B cell (primary cell): ENCODE results near the gene ZNF423. TPM values are rescaled to one million over a fixed set of nuclear protein-coding genes. Genes with fewer than 3 reads are reported as not detected.

ENCODE experiments used
- ATAC-seq: fragments of 200-7000 bp; cut with Tn5 transposase; one replicate; pipeline ENCODE4 v1.10.0; 2021; ENCODE audit warnings: low read depth, mild to moderate bottlenecking, moderate number of reproducible peaks, moderate library complexity
- CTCF ChIA-PET: fragments of 350-600 bp; sonication (Branson Sonifier 250); formaldehyde crosslinking; loops from one replicate; lab custom pipeline; 2021; ENCODE audit warnings: antibody characterized with exemption, inconsistent platforms; lab: Charles Lee
- POLR2A ChIA-PET: fragments of 350-600 bp; sonication (Branson Sonifier 250); formaldehyde crosslinking; loops from one replicate; lab custom pipeline; 2021; ENCODE audit warnings: antibody characterized with exemption; lab: Charles Lee
- DNase-seq: peaks from one replicate; pipeline ENCODE4 v3.0.0; 2013
- H2AFZ ChIP-seq: 2 replicates; pipeline ENCODE4 v1.6.1; 2012; ENCODE audit warnings: mild to moderate bottlenecking, low read depth, low read length; ENCODE audit not compliant: insufficient read depth, poor library complexity, severe bottlenecking
- H3K27ac ChIP-seq, 2 donors: 1 replicate in 1 of 2; 2 replicates in 1 of 2; pipeline ENCODE4 v1.5.1; 2012 to 2013; ENCODE audit warnings: low read length in 2 of 2, mild to moderate bottlenecking in 2 of 2, moderate library complexity in 1 of 2
- H3K27me3 ChIP-seq, 4 experiments: fragments of 200-600 bp in 1 of 4; sonication (generic) in 1 of 4; replicated peaks in 1 of 4; 1 replicate in 2 of 4; 2 replicates in 2 of 4; pipeline versions ENCODE4 v1.6.1 to v1.7.0; 2013 to 2016; ENCODE audit warnings: low read length in 3 of 4, mild to moderate bottlenecking in 2 of 4, mixed read lengths in 1 of 4, moderate library complexity in 1 of 4; ENCODE audit not compliant: insufficient read depth in 4 of 4, control insufficient read depth in 3 of 4; ENCODE audit errors: control extremely low read depth in 1 of 4
- H3K36me3 ChIP-seq, 2 experiments: replicated peaks in 1 of 2; 1 replicate in 1 of 2; 2 replicates in 1 of 2; pipeline versions ENCODE4 v1.6.1 to v1.7.1; 2013; ENCODE audit warnings: low read length in 1 of 2; ENCODE audit not compliant: insufficient read depth in 2 of 2, control insufficient read depth in 1 of 2; ENCODE audit errors: control extremely low read depth in 1 of 2, extremely low read depth in 1 of 2
- H3K4me1 ChIP-seq, 2 donors: fragments of 200-600 bp in 1 of 2; sonication (generic) in 1 of 2; 1 replicate in 1 of 2; 2 replicates in 1 of 2; pipeline versions ENCODE4 v1.5.1 to v1.6.1; 2013 to 2017; ENCODE audit warnings: low read length in 2 of 2; ENCODE audit not compliant: control insufficient read depth in 2 of 2, insufficient read depth in 2 of 2
- H3K4me2 ChIP-seq: replicated peaks from 2 replicates; pipeline ENCODE3; 2012; ENCODE audit warnings: mild to moderate bottlenecking, low read depth, low read length; ENCODE audit not compliant: poor library complexity, severe bottlenecking
- H3K4me3 ChIP-seq, 5 experiments: fragments of 200-600 bp in 1 of 5; sonication (generic) in 1 of 5; 1 replicate in 3 of 5; 2 replicates in 2 of 5; pipeline versions ENCODE4 v1.5.1 to v1.7.0; 2011 to 2016; ENCODE audit warnings: low read length in 4 of 5, mild to moderate bottlenecking in 4 of 5, low read depth in 2 of 5, control low read depth in 1 of 5, moderate library complexity in 1 of 5; ENCODE audit not compliant: insufficient read depth in 1 of 5; ENCODE audit errors: control extremely low read depth in 1 of 5, extremely low read depth in 1 of 5
- H3K79me2 ChIP-seq: fragments of 200-600 bp; sonication (generic); one replicate; pipeline ENCODE4 v1.6.0; 2016; ENCODE audit warnings: low read length; ENCODE audit not compliant: control insufficient read depth, insufficient read depth
- H3K9ac ChIP-seq: fragments of 200-600 bp; sonication (generic); 2 replicates; pipeline ENCODE4 v1.6.1; 2017; ENCODE audit warnings: mild to moderate bottlenecking, low read length, moderate library complexity
- H3K9me3 ChIP-seq, 3 donors: one replicate each; pipeline versions ENCODE4 v1.6.1 to v1.7.1; 2013; ENCODE audit warnings: low read length in 2 of 3; ENCODE audit not compliant: control insufficient read depth in 2 of 3, insufficient read depth in 1 of 3; ENCODE audit errors: control extremely low read depth in 1 of 3
- H4K20me1 ChIP-seq: 2 replicates; pipeline ENCODE4 v1.6.0; 2012; ENCODE audit warnings: mild to moderate bottlenecking, low read length; ENCODE audit not compliant: insufficient read depth, control insufficient read depth, poor library complexity, severe bottlenecking
- H3K27ac Mint-ChIP-seq: one replicate; pipeline ENCODE4 v1.8.0; 2021; ENCODE audit warnings: mixed read lengths
- H3K27me3 Mint-ChIP-seq: one replicate; pipeline ENCODE4 v1.8.0; 2021; ENCODE audit warnings: mixed read lengths
- H3K4me1 Mint-ChIP-seq: one replicate; pipeline ENCODE4 v1.8.0; 2021; ENCODE audit warnings: mixed read lengths
- H3K4me3 Mint-ChIP-seq: one replicate; pipeline ENCODE4 v1.8.0; 2021; ENCODE audit warnings: mixed read lengths
- H3K9me3 Mint-ChIP-seq: one replicate; pipeline ENCODE4 v1.8.0; 2022; ENCODE audit warnings: mixed read lengths; ENCODE audit not compliant: insufficient read depth
- CTCF ChIP-seq: fragments of 200-600 bp; IDR thresholded peaks from one replicate; pipeline ENCODE4 v1.8.0; 2022; ENCODE audit warnings: antibody characterized with exemption, mild to moderate bottlenecking
- EZH2 ChIP-seq: IDR thresholded peaks from 2 replicates; pipeline ENCODE4 v1.6.1; 2012; ENCODE audit warnings: borderline replicate concordance, low read depth, mild to moderate bottlenecking, moderate library complexity, low read length; ENCODE audit not compliant: insufficient read depth, poor library complexity, severe bottlenecking
- WGBS: methylation state at CpG from one replicate; pipeline ENCODE4 v1.1.5; 2013; ENCODE audit warnings: missing lambda C conversion rate; ENCODE audit not compliant: insufficient coverage; 5-methylcytosine and 5-hydroxymethylcytosine counted together
- intact Hi-C: fragments of 100-400 bp; cut with micrococcal nuclease; formaldehyde crosslinking; loops from one replicate; pipeline ENCODE4 v1.10.0; 2022
- polyA plus RNA-seq: library from polyadenylated mRNA; depleted of rRNA; stranded (reverse); fragments of >200 nt; gene quantifications from 2 replicates; pipeline ENCODE4 v1.2.3, GENCODE V29; 2012
- total RNA-seq, 2 donors: library from RNA; stranded (reverse); fragments of 120-200 nt in 1 of 2; gene quantifications; 1 replicate in 1 of 2; 2 replicates in 1 of 2; pipeline versions ENCODE4 v1.2.3 to v1.2.4, GENCODE V29; 2013 to 2022

The ZNF423 gene
- total and polyA plus RNA-seq, 2 donors (not counting 1 experiment from before 2014, with no cell fraction given) = not detected

- CTCF ChIA-PET = no interaction called here
- Histone ChIP-seq H3K27me3 (no peaks in the 10 kb centered on the region), H3K9me3 (peaks cover 0 to 1% (median 0%) of the 10 kb centered on the region in 3 donors), H3K27ac (no peak overlapping the region), H3K4me3 (no peak overlapping the region), H3K4me2 (no peak overlapping the region), H3K4me1 (no peaks in the 10 kb centered on the region), H4K20me1 (no peaks in the 10 kb centered on the region), H3K36me3 (no peaks in the 10 kb centered on the region), H3K79me2 (no peaks in the 10 kb centered on the region), H2AFZ (no peak overlapping the region), H3K9ac (no peak overlapping the region)
- H3K27ac Mint-ChIP-seq = no peak overlapping the region
- TF ChIP-seq CTCF = no peak
- H3K4me3 Mint-ChIP-seq = no peak overlapping the region
- H3K27me3 Mint-ChIP-seq = no peaks in the 10 kb centered on the region
- ATAC-seq (no peak), DNase-seq (no peak)
- intact Hi-C loops = no loop called here
- POLR2A ChIA-PET = no interaction called here
- WGBS = 83% methylated on average over 2 of the region's 5 CpGs
- no peaks in the 10 kb centered on the region for H3K9me3 Mint-ChIP-seq
- no peaks in the 10 kb centered on the region for H3K4me1 Mint-ChIP-seq
Measured at GRCh38 chr16:49767414-49767813, 88.5 kb downstream of the ZNF423 start.

- ATAC-seq (no peak), DNase-seq (no peak)
- no peak overlapping the region for H3K4me3 Mint-ChIP-seq
- no peaks in the 10 kb centered on the region for H3K4me1 Mint-ChIP-seq
- no peaks in the 10 kb centered on the region for H3K27me3 ChIP-seq
- H3K4me3 ChIP-seq = no peak overlapping the region
- no peak overlapping the region for H3K4me2 ChIP-seq
- WGBS = 90% methylated on average over 5 of the region's 6 CpGs
- H3K79me2 ChIP-seq = no peaks in the 10 kb centered on the region
- no peak for TF ChIP-seq CTCF
- TF ChIP-seq EZH2 = no peak
- no peaks in the 10 kb centered on the region for H3K4me1 ChIP-seq
- H3K27me3 Mint-ChIP-seq = no peaks in the 10 kb centered on the region
- no peak overlapping the region for H2AFZ ChIP-seq
- H3K27ac Mint-ChIP-seq = no peak overlapping the region
- peaks cover 0 to 4% (median 0%) of the 10 kb centered on the region in 3 donors for H3K9me3 ChIP-seq
- no peaks in the 10 kb centered on the region for H3K9me3 Mint-ChIP-seq
- no peak overlapping the region for H3K9ac ChIP-seq
- intact Hi-C loops = no loop called here
- ChIA-PET POLR2A (no interaction called here), CTCF (no interaction called here)
- no peak overlapping the region for H3K27ac ChIP-seq
- no peaks in the 10 kb centered on the region for H3K36me3 ChIP-seq
- no peaks in the 10 kb centered on the region for H4K20me1 ChIP-seq
Measured at GRCh38 chr16:49766225-49766624, 89.7 kb downstream of the ZNF423 start.
